ENCODE results near the gene UACA.

Gene UACA

GRCh38 chr15:70636540-70637165, 126.7 kb downstream of the UACA start:
- no peak for DNase-seq (ENCODE audit: low spot score)
- ChIA-PET CTCF (interaction anchor here (0.6 to 1.0 kb wide), 4 partner anchors 90 to 1212 kb away, joined by 3 to 4 read pairs (median 4); no protein-coding TSS in a partner anchor), POLR2A (ENCODE audit: low non-redundant PET) (no interaction called here)
- no peak; the same call in 1 of the 2 replicates for TF ChIP-seq CTCF (conservative IDR thresholded peaks at IDR 0.05; ENCODE audit: low read depth)
- no peak overlapping the region for H3K27ac ChIP-seq

GRCh38 chr15:70635895-70636294, 127.5 kb downstream of the UACA start:
- H3K27ac ChIP-seq = no peak overlapping the region
- CTCF ChIA-PET = interaction anchor here (0.7 kb wide), 1 partner anchor 231 kb away, joined by 3 read pairs; no protein-coding TSS in a partner anchor
- DNase-seq (ENCODE audit: low spot score) = no peak
- no peak for TF ChIP-seq CTCF (conservative IDR thresholded peaks at IDR 0.05; ENCODE audit: low read depth)
- POLR2A ChIA-PET (ENCODE audit: low non-redundant PET) = no interaction called here

- POLR2A ChIA-PET (ENCODE audit: low non-redundant PET) = no interaction called here
- TF ChIP-seq CTCF (conservative IDR thresholded peaks at IDR 0.05; ENCODE audit: low read depth) = no peak
- CTCF ChIA-PET = no interaction called here
- no peak overlapping the region for H3K27ac ChIP-seq
- DNase-seq (ENCODE audit: low spot score) = no peak
Observed at GRCh38 chr15:70633991-70634390, 129.4 kb downstream of the UACA start.

- H3K27ac ChIP-seq = no peak overlapping the region
- TF ChIP-seq CTCF (conservative IDR thresholded peaks at IDR 0.05; ENCODE audit: low read depth) = no peak
- POLR2A ChIA-PET (ENCODE audit: low non-redundant PET) = no interaction called here
- CTCF ChIA-PET = no interaction called here
- no peak for DNase-seq (ENCODE audit: low spot score)
Observed at GRCh38 chr15:70633103-70633831, 130.1 kb downstream of the UACA start.

- ChIA-PET POLR2A (ENCODE audit: low non-redundant PET) (no interaction called here), CTCF (no interaction called here)
- H3K27ac ChIP-seq = no peak overlapping the region
- TF ChIP-seq CTCF (conservative IDR thresholded peaks at IDR 0.05; ENCODE audit: low read depth) = no peak
- no peak for DNase-seq (ENCODE audit: low spot score)
Observed at GRCh38 chr15:70632491-70633102, 130.8 kb downstream of the UACA start.

- TF ChIP-seq CTCF (conservative IDR thresholded peaks at IDR 0.05; ENCODE audit: low read depth) = no peak
- DNase-seq (ENCODE audit: low spot score) = no peak
- H3K27ac ChIP-seq = no peak overlapping the region
- ChIA-PET CTCF (no interaction called here), POLR2A (ENCODE audit: low non-redundant PET) (no interaction called here)
Observed at GRCh38 chr15:70632079-70632478, 131.3 kb downstream of the UACA start.
